Upper lobe of right lung (tissue), 1 donor: ENCODE data around the gene TLE5. TPM values are rescaled to one million over a fixed set of nuclear protein-coding genes. Genes with fewer than 3 reads are reported as not detected.

Source experiments
- ATAC-seq: fragments of 200-7000 bp; cut with Tn5 transposase; one replicate; pipeline ENCODE4 v1.9.1; 2020; ENCODE audit warnings: mild to moderate bottlenecking, moderate library complexity
- DNase-seq: peaks from one replicate; pipeline ENCODE4 v3.0.0-alpha.2; 2020
- H3K27ac ChIP-seq: fragments of 200-600 bp; one replicate; pipeline ENCODE4 v1.8.0; 2022
- H3K27me3 ChIP-seq: fragments of 200-600 bp; one replicate; pipeline ENCODE4 v1.8.0; 2022; ENCODE audit warnings: mild to moderate bottlenecking
- H3K36me3 ChIP-seq: fragments of 200-600 bp; one replicate; pipeline ENCODE4 v1.8.0; 2022
- H3K4me1 ChIP-seq: fragments of 200-600 bp; one replicate; pipeline ENCODE4 v1.8.0; 2022
- H3K4me3 ChIP-seq: fragments of 200-600 bp; one replicate; pipeline ENCODE4 v1.8.0; 2022; ENCODE audit warnings: mild to moderate bottlenecking
- H3K9me3 ChIP-seq: fragments of 200-600 bp; one replicate; pipeline ENCODE4 v1.8.0; 2022
- intact Hi-C: fragments of 100-400 bp; cut with DNase I; formaldehyde crosslinking; loops from one replicate; pipeline ENCODE4 v1.11.0; 2022
- total RNA-seq: library from RNA; stranded (reverse); fragmentation: NEBNext Ultra II Directional; extraction: Animal tissue kit (Norgen Biotek cat#: 25700); gene quantifications from one replicate; pipeline ENCODE4 v1.2.1, GENCODE V29; 2021
- TF ChIP-seq, protein P1 (sequence below): fragments of 200-600 bp; IDR thresholded peaks from one replicate; pipeline ENCODE4 v1.8.0; 2022; ENCODE audit warnings: antibody characterized with exemption
- donor health status: DM: no; HTN: yes; CAD: no; lungs with severe emphysema.

TLE5 gene
- total RNA-seq, 1 donor from 2014 or later, result 458 TPM

DNA sequence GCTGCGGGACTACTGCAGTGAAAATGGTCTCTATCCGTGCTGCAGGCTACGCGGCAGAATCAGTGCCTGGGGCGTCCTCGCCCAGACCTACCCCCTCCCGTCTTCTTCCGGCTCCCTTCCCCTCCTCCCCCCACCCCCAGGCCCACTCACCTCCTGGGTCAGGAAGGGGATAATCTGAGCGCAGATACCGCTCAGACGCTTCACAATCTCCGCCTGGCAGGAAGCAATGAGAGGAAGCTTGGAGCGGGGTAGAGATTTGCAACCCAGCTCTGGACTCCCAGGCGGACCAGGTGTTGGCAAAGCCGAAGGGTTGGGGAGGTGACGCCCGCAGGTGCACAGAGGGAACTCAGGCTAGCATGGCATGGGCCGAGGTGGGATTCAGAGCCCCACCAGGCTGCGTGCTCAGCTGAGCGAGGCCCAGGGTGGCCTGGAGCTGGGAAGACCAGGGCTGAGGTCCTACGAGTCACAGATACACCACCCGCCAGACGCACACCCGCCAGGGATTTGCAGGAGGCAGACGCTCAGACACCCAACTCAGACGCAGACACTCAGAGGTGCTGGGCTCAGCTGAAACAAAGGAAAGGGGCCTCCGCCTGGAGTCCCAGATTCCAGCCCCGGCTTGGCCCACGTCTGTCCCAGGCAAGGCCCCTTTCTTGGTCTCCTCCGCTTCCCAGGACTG is 37.3 kb downstream of the TLE5 start:
- DNase-seq, result no peak
- intact Hi-C loops, result no loop called here

DNA sequence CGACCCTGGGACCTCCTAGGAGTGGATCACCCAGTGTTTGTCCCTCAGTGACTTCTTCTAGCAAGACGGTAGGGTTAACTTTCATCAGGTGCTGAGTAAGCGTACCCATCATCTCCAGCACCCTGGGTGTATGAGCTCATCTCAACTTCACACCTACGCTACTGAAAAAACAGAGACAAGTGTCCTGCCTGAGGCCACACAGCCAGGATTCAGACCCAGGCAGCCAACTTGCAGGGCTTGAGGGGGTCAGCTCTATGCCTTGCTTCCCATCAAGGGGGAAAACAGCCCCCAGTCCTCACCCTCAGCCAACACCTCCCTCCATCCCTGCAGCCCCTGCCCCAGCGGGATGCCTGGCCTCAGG is 37.8 kb downstream of the TLE5 start:
- no peak for ATAC-seq
- DNase-seq, result no peak
- H3K27me3 ChIP-seq, result no peaks in the 10 kb centered on the region
- TF ChIP-seq, protein P1, sequence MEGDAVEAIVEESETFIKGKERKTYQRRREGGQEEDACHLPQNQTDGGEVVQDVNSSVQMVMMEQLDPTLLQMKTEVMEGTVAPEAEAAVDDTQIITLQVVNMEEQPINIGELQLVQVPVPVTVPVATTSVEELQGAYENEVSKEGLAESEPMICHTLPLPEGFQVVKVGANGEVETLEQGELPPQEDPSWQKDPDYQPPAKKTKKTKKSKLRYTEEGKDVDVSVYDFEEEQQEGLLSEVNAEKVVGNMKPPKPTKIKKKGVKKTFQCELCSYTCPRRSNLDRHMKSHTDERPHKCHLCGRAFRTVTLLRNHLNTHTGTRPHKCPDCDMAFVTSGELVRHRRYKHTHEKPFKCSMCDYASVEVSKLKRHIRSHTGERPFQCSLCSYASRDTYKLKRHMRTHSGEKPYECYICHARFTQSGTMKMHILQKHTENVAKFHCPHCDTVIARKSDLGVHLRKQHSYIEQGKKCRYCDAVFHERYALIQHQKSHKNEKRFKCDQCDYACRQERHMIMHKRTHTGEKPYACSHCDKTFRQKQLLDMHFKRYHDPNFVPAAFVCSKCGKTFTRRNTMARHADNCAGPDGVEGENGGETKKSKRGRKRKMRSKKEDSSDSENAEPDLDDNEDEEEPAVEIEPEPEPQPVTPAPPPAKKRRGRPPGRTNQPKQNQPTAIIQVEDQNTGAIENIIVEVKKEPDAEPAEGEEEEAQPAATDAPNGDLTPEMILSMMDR, result no peak
- H3K9me3 ChIP-seq, result no peaks in the 10 kb centered on the region
- H3K27ac ChIP-seq, result no peak overlapping the region
- peaks cover 6% of the 10 kb centered on the region for H3K4me1 ChIP-seq
- H3K4me3 ChIP-seq, result no peak overlapping the region
- no peaks in the 10 kb centered on the region for H3K36me3 ChIP-seq
- intact Hi-C loops, result no loop called here

More for the DNA sequence above, 37.3 kb downstream of the TLE5 start:
- no peaks in the 10 kb centered on the region for H3K36me3 ChIP-seq
- ATAC-seq, result no peak
- TF ChIP-seq, protein P1, result no peak
- no peak overlapping the region for H3K4me3 ChIP-seq
- H3K4me1 ChIP-seq, result peaks cover 6% of the 10 kb centered on the region
- H3K27ac ChIP-seq, result no peak overlapping the region
- no peaks in the 10 kb centered on the region for H3K9me3 ChIP-seq
- no peaks in the 10 kb centered on the region for H3K27me3 ChIP-seq

DNA sequence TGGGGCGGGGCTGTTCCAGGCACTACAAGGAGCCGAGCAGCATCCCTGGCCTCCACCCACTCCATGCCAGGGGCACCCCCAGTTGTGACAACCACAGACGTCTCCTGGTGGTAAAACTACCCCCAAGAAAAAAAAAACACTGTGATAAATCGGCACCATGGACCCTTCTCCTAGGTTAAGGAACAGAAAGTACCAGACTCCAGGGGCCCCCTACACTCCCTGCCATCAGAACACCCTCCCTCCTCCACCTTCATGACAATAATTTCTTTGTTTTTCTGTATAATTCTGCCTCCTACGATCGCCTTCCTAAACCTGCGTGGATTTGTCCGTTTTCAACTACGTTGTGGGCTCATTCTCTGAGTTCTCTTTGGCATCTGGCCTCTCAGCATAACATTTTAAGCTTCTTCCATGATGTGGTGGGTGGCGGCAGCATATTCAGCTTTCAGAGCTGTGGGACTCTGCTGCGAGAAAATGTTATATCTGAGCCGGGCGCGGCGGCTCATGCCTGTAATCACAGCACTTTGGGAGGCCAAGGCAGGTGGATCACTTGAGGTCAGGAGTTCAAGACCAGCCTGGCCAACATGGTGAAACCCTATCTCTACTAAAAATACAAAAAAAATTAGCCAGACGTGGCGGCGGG is 41.9 kb downstream of the TLE5 start:
- TF ChIP-seq, protein P1, result no peak
- no peak overlapping the region for H3K27ac ChIP-seq

DNA sequence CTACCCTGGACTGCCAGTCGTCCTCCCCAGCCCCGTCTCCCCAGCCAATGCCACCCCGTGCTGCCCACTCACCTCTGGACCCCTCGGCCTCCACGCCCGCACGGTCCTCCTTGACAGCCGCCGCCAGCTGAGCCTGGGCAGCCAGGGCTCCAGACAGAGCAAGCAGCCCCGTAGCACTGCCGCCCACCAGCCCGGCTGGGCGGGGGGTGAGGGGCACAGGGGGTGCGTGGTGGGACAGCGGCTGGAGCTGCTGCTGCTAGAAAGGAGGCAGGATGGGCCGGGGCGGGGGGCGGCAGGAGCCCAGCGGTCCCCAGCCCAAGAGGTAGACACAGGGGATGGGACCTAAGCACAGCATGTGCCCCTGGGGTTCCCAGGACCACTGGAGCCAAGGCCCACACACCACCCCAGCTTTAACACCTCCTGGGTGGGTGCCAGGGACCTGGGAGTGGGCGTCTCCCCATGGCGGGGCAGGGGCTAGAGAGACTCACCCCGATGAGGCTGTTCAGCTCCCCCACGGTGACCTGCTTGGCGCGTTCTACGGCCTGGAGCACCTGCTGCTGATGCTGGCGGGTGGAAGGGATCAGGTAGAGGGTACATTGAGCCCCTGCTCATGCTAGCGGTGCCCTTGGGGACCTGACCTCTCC is 43.0 kb downstream of the TLE5 start:
- H3K36me3 ChIP-seq, result peaks cover 12% of the 10 kb centered on the region
- no peak for DNase-seq
- no peak overlapping the region for H3K4me3 ChIP-seq
- H3K27me3 ChIP-seq, result no peaks in the 10 kb centered on the region
- H3K4me1 ChIP-seq, result no peaks in the 10 kb centered on the region
- intact Hi-C loops, result no loop called here
- ATAC-seq, result peak; percentile 30
- TF ChIP-seq, protein P1, result no peak
- no peaks in the 10 kb centered on the region for H3K9me3 ChIP-seq
- no peak overlapping the region for H3K27ac ChIP-seq

More for the DNA sequence above, 41.9 kb downstream of the TLE5 start:
- ATAC-seq (no peak), DNase-seq (no peak)
- Histone ChIP-seq H3K36me3 (peaks cover 7% of the 10 kb centered on the region), H3K4me3 (no peak overlapping the region), H3K27me3 (no peaks in the 10 kb centered on the region), H3K9me3 (no peaks in the 10 kb centered on the region), H3K4me1 (no peaks in the 10 kb centered on the region)
- intact Hi-C loops, result no loop called here

DNA sequence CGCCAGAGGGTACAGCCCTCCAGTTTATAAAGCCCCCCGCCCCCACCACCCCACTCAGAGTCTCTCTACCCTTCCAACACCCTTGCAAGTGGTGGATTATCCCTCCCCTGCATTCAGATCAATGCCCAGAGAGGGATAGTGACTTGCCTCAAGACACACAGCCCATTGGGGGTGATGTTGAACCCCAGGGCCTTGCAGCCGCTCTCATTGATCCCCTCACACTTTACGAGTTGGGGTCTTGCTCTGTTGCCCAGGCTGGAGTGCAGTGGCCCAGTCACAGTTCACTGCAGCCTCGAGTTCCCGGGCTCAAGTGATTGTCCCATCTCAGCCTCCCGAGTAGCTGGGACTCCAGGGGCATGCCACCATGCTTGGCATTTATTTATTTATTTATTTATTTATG is 44.4 kb downstream of the TLE5 start:
- Histone ChIP-seq H3K9me3 (no peaks in the 10 kb centered on the region), H3K4me3 (no peak overlapping the region), H3K36me3 (peaks cover 15% of the 10 kb centered on the region), H3K4me1 (no peaks in the 10 kb centered on the region), H3K27ac (no peak overlapping the region), H3K27me3 (no peaks in the 10 kb centered on the region)
- DNase-seq, result no peak
- ATAC-seq, result no peak
- intact Hi-C loops, result no loop called here
- TF ChIP-seq, protein P1, result no peak
